ENCODE results near the gene FBXW9. TPM values are rescaled to one million over a fixed set of nuclear protein-coding genes. Genes with fewer than 3 reads are reported as not detected.
A peak's percentile ranks its signal among the peaks of the same experiment; 100 is the strongest.

FBXW9 gene
- total and polyA plus RNA-seq, 2 of the 8 experiments (the other 6 are each of a cell fraction or from before 2014, with no cell fraction given), result 10.8 to 30.1 TPM

- no peak for TF ChIP-seq E2F6 (IDR thresholded peaks at IDR 0.05)
- no peak for TF ChIP-seq HDAC6 (IDR thresholded peaks at IDR 0.05; ENCODE audit: low read depth, low read length)
- TF ChIP-seq CBX8 (IDR thresholded peaks at IDR 0.05; ENCODE audit: borderline replicate concordance, low read depth, low read length), result no peak
- TF ChIP-seq CHD7 (IDR thresholded peaks at IDR 0.05; ENCODE audit: insufficient replicate concordance, low read length), result no peak
- TF ChIP-seq TAF1 (IDR thresholded peaks at IDR 0.05; ENCODE audit: low read depth, low read length), result peak; percentile 49; the same call in 1 of the 2 replicates
- no peak for TF ChIP-seq TCF12 (IDR thresholded peaks at IDR 0.05; ENCODE audit: low read depth, low read length)
- peak; percentile 87 for TF ChIP-seq CHD2 (IDR thresholded peaks at IDR 0.05; ENCODE audit: low read length)
- no peak for TF ChIP-seq ATF2 (IDR thresholded peaks at IDR 0.05; ENCODE audit: low read length)
- TF ChIP-seq MAX (IDR thresholded peaks at IDR 0.05), result no peak
- no peak for TF ChIP-seq SIX5 (IDR thresholded peaks at IDR 0.05; ENCODE audit: low read depth, low read length)
Observed at GRCh38 chr19:12703046-12703445, 6.6 kb upstream of the FBXW9 start (continued).

Data from H1 (cell line).